GM18505 (cell line): ENCODE data around the gene H19.

Experiments used
- ATAC-seq: cut with Tn5 transposase; IDR thresholded peaks from one replicate; pipeline ENCODE4 v1.9.1; 2021; ENCODE audit not compliant: unreplicated experiment
- POLR2A ChIP-seq: IDR thresholded peaks from 4 replicates; pipeline ENCODE4 v1.6.1; 2011; ENCODE audit warnings: borderline replicate concordance; ENCODE audit not compliant: insufficient read depth, insufficient read length; ENCODE audit errors: extremely low read depth

The H19 gene

DNA sequence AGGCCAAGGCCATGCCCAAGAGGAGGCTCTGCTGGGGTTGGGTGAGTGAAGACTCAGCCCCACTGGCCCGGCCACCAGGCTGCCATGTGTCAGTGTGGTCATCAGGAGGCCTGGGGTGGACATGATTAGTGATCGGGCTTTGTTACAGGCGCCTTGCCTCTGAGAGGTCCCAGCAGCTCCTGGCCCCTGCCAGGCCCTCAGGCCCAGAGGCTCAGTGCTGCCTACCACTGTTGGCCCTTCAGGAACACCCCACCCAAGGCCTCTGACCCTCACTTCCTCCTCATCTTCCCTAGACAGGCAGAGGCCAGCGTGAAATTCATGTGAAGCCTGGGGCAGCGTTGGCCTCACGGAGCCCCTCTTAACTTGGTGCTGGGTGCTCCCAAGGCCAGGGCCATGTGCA is 48.3 kb downstream of the H19 start:
- ATAC-seq: no peak
- no peak for TF ChIP-seq POLR2A

DNA sequence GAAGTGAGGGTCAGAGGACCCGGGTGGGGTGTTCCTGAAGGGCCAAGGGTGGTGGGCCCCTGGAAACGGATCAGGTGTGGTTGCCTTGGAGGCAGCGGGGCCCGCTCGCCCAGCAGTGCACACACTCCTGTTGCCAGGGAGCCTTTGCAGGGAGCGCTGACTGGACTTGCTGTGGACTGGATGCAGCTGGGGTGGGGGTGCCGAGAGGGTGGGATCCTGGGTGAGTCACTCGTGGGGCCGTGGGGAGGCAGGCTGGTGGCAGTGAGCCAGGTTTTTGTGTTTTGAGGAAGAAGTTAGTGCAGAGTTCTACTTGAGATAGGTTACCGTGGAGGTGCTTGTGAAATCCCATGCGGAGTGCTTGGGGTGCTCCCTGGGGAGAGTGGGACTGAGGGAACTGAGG is 49.3 kb downstream of the H19 start:
- ATAC-seq: no peak
- TF ChIP-seq POLR2A: no peak

DNA sequence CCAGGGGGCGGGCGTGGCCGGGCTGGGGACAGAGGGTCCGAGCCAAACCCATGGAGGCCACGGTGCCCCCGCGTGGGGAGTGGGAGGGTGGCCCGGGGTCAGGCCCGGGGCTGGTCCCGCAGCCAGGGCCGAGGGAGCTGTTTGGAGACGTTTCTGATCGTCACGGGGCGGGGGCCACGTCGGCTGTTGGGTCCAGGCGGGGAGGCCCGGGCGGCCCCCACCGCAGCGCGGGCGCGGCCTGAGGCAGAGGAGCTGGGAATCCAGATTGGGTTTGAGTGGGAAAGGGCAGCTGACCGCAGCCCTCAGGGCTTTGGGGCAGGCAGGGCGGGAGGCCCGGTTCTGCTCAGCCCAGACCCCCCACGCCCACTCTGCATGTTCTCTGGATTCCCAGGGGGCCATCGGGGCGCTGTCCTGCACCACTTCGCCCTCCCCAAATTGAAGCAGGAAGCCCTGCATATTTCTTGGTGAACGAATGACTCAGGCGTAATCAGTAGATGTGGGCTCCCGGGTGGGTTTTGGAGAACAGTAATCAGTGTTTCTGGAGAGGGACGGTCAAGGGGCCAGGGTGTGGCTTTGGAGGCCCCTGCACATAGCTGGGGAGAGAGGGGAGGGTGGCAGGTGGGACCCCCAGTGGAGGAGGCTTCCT is 49.9 kb downstream of the H19 start:
- no peak for TF ChIP-seq POLR2A
- ATAC-seq: no peak

DNA sequence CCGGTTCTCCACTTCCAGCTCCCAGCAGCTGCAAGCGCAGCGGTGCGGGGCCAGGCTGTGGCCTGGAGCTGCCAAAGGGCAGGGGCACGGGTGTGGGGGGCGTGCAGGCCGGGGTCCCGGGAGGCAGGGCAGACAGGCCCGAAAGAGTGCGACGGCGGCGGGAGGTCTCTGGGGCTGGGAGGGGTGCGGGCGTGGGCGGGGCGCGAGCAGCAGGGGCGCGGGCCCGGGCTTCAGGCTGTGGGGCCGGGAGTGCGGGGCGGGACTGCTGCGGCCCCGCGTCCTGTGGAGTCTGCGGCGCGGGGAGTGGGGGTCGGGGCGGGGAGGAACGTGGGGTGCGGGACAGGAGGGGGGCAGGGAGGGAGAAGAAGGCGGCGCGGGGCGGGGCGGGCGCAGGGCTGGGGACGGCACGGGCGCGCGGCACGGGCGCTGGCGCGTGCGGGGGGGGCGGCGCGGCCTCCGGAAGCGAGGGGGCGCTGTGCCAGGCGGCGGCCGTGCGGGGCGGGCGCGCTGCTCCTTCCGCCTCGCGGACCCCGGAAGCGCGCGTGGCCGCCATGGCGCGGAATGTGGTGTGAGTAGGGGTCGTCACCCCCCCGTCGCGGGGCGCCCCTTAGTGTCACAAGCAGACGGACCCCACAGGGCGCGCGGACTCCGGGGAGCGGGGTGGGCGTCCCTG is 50.7 kb downstream of the H19 start, which contains the start of gene MRPL23:
Gene MRPL23, plus strand, starts transcription at position 521 of the 673 bp plus-strand sequence. Its CDS starts 31 bp downstream, at position 552.
- no peak for ATAC-seq
- TF ChIP-seq POLR2A: no peak
